Pancreas (tissue), 10 donors: ENCODE results near the gene PDE6B. TPM values are rescaled to one million over a fixed set of nuclear protein-coding genes. Genes with fewer than 3 reads are reported as not detected.

Experiments used
- ATAC-seq, 4 donors: fragments of 200-7000 bp; cut with Tn5 transposase; one replicate each; pipeline versions ENCODE4 v1.8.0 to v1.9.1; 2020; ENCODE audit warnings: mild to moderate bottlenecking in 4 of 4, moderate library complexity in 4 of 4
- DNase-seq, 6 donors: peaks; one replicate each; pipeline ENCODE4 v3.0.0-alpha.2; 2020
- FAIRE-seq: peaks from 2 replicates; lab custom pipeline; 2012; peaks lifted over from hg19 to GRCh38; lab: Jason Lieb, UNC
- H3K27ac ChIP-seq, 4 donors: fragments of 200-600 bp; sonication (generic); 1 replicate in 3 of 4; 2 replicates in 1 of 4; pipeline versions ENCODE4 v1.5.0 to v1.8.0; 2020
- H3K27me3 ChIP-seq, 4 donors: fragments of 200-600 bp; one replicate each; pipeline ENCODE4 v1.8.0; 2021
- H3K36me3 ChIP-seq, 3 donors: fragments of 200-600 bp; sonication (generic) in 1 of 3; one replicate each; pipeline versions ENCODE4 v1.5.0 to v1.8.0; 2020 to 2021
- H3K4me1 ChIP-seq, 3 donors: fragments of 200-600 bp; one replicate each; pipeline ENCODE4 v1.8.0; 2021
- H3K4me3 ChIP-seq, 4 donors: fragments of 200-600 bp; sonication (generic) in 2 of 4; one replicate each; pipeline versions ENCODE4 v1.5.0 to v1.8.0; 2020 to 2021
- H3K9me3 ChIP-seq, 4 donors: fragments of 200-600 bp; one replicate each; pipeline ENCODE4 v1.8.0; 2021
- WGBS, 2 donors: extraction: QIAGEN DNeasy Blood & Tissue Kit; methylation state at CpG; one replicate each; pipeline ENCODE4 v1.1.7; 2013; 5-methylcytosine and 5-hydroxymethylcytosine counted together
- intact Hi-C, 3 donors: fragments of 100-400 bp; cut with DNase I; formaldehyde crosslinking; loops; one replicate each; pipeline versions ENCODE4 v1.11.1 to v1.14.2; 2022
- polyA plus RNA-seq, 2 donors: library from polyadenylated mRNA; stranded (reverse); fragments of 200-250 nt; gene quantifications; one replicate each; pipeline ENCODE4 v1.2.3, GENCODE V29; 2013
- total RNA-seq, 6 donors: library from RNA; stranded (reverse); fragmentation: NEBNext Ultra II Directional in 4 of 6; extraction: Animal tissue kit (Norgen Biotek cat#: 25700) in 4 of 6; gene quantifications; one replicate each; pipeline versions ENCODE4 v1.2.1 to v1.2.4, GENCODE V29; 2021 to 2023
- TF ChIP-seq, protein P1 (sequence below), 4 donors: fragments of 200-600 bp; sonication (generic) in 3 of 4; IDR thresholded peaks; one replicate each; pipeline versions ENCODE4 v1.5.0 to v1.8.0; 2021; ENCODE audit warnings: antibody characterized with exemption in 4 of 4
- donor health status: healthy with polysubstance abuse.
- donor health status: DM: no; HTN: no; CAD: no; lungs with moderate emphysema.
- donor health status: DM: no; HTN: no; CAD: no.
- donor health status: control.
- donor health status: control.
- donor health status: Bipolar disorder and iron deficiency.
- donor health status: DM: yes; HTN: yes; CAD: no.
- donor health status: DM: no; HTN: no; CAD: no.
- donor health status: DM: no; HTN: no; CAD: no.
- donor health status: DM: yes; HTN: yes; CAD: no.

PDE6B gene
- total and polyA plus RNA-seq, 8 donors: 0.99 to 6.6 (median 2.9) TPM

DNA sequence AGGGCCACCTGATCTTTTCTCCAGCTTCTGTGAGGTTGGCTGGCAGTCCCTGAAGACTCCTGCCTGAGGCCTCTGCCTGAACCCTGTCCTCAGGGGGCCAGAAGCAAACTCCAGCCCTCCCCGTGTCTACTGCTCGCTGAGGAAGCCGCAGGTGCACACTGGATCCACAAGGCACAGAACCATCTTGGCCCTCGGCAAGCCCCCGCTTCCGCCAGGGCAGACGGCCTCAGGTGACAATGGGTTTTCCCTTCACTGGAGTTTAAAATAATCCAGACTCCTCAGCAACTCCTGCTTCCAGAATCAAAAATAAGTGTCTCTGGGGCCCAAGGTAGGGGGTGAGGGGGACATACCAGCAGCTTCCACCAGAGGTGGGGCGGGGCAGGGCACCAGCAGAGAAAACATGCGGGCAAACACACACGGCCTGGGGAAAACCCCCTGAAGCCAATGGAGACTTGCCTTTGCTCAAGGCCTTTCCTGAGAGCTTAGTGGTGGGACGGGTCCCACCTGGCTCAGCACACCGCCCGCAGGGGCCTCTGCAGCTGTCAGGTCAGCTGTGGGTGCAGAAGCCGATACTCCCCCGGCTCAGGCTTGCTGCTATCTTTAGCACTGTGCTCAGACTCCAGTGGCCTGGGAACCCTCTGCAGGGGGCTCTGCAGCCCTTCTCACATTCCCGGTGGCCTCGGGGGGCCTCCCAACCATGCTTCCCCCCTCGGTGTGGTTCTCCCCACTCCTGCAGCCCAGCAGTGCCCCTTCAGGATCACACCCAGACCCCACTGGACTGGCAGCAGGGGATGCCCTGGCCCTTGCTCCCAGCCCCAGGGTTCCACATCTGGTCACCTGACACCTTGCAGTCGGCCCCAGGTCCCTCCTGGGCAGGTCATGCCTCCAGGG is 50.9 kb downstream of the PDE6B start:
- no peaks in the 10 kb centered on the region for H3K9me3 ChIP-seq
- no peak overlapping the region for H3K27ac ChIP-seq
- no peak for FAIRE-seq
- 65 to 70% methylated on average over 19 of the region's 19 CpGs for WGBS, 2 donors
- H3K4me1 ChIP-seq: peaks cover 0 to 15% (median 12%) of the 10 kb centered on the region in 3 donors
- intact Hi-C loops: no loop called here
- TF ChIP-seq, protein P1, sequence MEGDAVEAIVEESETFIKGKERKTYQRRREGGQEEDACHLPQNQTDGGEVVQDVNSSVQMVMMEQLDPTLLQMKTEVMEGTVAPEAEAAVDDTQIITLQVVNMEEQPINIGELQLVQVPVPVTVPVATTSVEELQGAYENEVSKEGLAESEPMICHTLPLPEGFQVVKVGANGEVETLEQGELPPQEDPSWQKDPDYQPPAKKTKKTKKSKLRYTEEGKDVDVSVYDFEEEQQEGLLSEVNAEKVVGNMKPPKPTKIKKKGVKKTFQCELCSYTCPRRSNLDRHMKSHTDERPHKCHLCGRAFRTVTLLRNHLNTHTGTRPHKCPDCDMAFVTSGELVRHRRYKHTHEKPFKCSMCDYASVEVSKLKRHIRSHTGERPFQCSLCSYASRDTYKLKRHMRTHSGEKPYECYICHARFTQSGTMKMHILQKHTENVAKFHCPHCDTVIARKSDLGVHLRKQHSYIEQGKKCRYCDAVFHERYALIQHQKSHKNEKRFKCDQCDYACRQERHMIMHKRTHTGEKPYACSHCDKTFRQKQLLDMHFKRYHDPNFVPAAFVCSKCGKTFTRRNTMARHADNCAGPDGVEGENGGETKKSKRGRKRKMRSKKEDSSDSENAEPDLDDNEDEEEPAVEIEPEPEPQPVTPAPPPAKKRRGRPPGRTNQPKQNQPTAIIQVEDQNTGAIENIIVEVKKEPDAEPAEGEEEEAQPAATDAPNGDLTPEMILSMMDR (IDR thresholded peaks at IDR 0.05): no peak
- peaks cover 0 to 8% (median 0%) of the 10 kb centered on the region in 3 donors for H3K36me3 ChIP-seq
- no peaks in the 10 kb centered on the region for H3K27me3 ChIP-seq
- DNase-seq: peak in 2 of 6 donors; percentile 30 to 65
- ATAC-seq: no peak
- no peak overlapping the region for H3K4me3 ChIP-seq

DNA sequence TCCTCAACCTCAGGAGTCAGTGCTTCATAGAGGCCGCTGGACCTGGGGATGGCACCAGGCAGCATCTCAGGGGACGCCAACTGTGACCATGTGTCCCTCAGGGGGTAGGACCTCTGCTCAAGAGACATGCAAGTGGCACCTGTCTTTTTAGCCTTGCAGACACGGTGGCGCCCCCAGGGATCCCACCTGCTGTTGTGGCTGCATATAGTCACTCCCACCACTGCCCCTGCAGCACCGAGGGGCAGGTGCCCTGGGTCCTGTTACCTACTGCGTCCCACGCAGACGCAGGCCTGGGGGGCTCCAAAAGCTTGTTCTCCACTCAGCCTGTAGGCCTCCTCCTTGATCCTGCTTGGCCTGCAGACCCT is 51.5 kb downstream of the PDE6B start:
- no peaks in the 10 kb centered on the region for H3K27me3 ChIP-seq
- peaks cover 0 to 4% (median 0%) of the 10 kb centered on the region in 3 donors for H3K36me3 ChIP-seq
- H3K4me3 ChIP-seq: no peak overlapping the region
- intact Hi-C loops: no loop called here
- peak in 1 of 6 donors; percentile 75 for DNase-seq
- TF ChIP-seq, protein P1 (IDR thresholded peaks at IDR 0.05): no peak
- peaks cover 0 to 15% (median 12%) of the 10 kb centered on the region in 3 donors for H3K4me1 ChIP-seq
- no peaks in the 10 kb centered on the region for H3K9me3 ChIP-seq
- no peak overlapping the region for H3K27ac ChIP-seq
- WGBS, 2 donors: 75 to 91% methylated on average over 7 to 8 of the region's 8 CpGs
- no peak for FAIRE-seq
- no peak for ATAC-seq

DNA sequence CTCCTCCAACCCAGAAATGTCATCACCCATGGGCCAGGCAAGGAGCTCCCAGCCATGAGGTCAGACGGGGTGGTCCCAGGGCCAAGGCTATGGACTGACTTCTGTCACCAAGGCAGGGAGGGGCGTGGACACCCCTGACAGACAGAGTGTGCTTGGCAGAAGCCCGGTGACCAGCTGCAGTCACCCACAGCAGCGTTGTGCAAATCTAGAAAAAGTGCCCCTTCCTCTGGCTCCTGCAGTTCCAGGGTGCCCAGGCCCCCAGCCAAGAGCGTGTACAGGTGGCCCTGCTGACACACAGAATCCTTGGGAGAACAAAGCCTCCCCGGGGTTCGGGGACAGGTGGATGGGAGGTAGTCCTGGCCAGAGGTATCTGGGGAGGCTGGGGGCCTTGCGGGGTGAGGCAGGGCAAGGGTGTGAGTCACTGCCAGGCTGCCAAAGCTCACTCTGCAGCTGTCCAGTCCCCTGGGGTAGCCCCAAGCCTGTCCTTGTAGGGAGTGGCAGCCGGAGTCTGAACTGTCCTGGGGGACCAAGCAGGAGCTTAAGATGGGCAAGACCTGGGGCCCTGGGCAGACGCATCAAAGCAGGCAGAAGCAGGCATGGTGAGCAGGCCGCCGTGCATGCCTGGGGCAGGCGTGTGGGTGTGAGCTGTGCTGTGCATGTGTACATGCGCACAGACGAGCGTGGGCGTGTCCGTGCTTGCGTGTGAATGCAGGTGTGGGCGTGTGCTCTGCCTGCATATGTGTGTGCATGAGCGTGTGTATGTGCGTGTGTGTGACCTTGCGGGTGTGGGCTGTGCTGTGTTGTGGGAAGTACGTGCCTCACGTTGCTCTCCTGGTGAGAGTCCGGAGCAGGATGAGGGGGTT is 52.3 kb downstream of the PDE6B start:
- ATAC-seq: no peak
- H3K4me1 ChIP-seq: peaks cover 0 to 15% (median 12%) of the 10 kb centered on the region in 3 donors
- intact Hi-C loops: no loop called here
- WGBS, 2 donors: 33 to 45% methylated on average over 26 of the region's 26 CpGs
- H3K9me3 ChIP-seq: no peaks in the 10 kb centered on the region
- TF ChIP-seq, protein P1 (IDR thresholded peaks at IDR 0.05): no peak
- no peaks in the 10 kb centered on the region for H3K36me3 ChIP-seq
- no peak overlapping the region for H3K4me3 ChIP-seq
- H3K27ac ChIP-seq: no peak overlapping the region
- DNase-seq: peak in 3 of 6 donors; percentile 55 to 82 (median 57)
- FAIRE-seq: no peak
- H3K27me3 ChIP-seq: no peaks in the 10 kb centered on the region

DNA sequence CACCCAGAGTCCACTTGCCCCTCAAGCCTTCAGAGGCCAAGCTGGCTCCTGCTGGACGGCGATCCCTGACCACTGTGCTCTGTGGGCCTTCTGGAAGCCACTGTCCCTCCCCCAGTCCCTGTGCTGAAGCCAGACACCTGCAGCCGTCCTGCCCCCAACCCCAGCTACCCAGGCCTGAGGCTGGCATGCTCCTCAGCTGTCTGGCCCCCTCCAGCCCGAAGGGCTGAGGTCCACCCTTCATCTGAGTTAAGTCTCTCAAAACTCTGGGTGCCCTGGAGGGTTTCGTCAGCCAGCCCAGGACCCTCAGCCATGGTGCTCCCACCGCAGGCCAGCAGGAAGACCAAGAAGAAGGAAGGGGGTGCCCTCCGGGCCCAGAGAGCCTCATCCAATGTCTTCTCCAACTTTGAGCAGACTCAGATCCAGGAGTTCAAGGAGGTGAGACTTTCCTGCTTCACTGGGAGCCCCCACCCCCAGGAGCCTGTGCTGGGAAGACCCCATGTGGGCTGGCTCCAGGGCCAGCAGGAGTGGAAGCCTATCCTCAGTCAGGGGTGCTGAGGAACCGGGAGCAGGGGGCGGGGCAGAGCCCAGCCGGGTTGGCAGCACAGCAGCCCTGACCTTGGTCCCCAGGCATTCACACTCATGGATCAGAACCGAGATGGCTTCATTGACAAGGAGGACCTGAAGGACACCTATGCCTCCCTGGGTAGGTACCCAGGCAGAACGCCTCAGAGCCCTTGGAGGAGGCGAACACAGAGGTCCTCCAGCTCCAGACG is 53.1 kb downstream of the PDE6B start:
- Histone ChIP-seq H3K27ac (no peak overlapping the region), H3K4me1 (peaks cover 0 to 7% (median 4%) of the 10 kb centered on the region in 3 donors), H3K27me3 (no peaks in the 10 kb centered on the region), H3K36me3 (no peaks in the 10 kb centered on the region), H3K4me3 (no peak overlapping the region), H3K9me3 (no peaks in the 10 kb centered on the region)
- no peak for ATAC-seq
- intact Hi-C loops: no loop called here
- peak in 1 of 6 donors; percentile 25 for DNase-seq
- WGBS, 2 donors: 53 to 64% methylated on average over 14 of the region's 14 CpGs
- TF ChIP-seq, protein P1 (IDR thresholded peaks at IDR 0.05): no peak
- FAIRE-seq: no peak
